GM18526 (cell line): ENCODE measurements around the gene DIS3L2.

Experiments
- POLR2A ChIP-seq: IDR thresholded peaks from 3 replicates; pipeline ENCODE4 v1.6.1; 2011; ENCODE audit not compliant: insufficient read length; ENCODE audit errors: extremely low read depth

DIS3L2 gene

GRCh38 chr2:231935815-231936214 lies 25.7 kb upstream of the DIS3L2 start:
- TF ChIP-seq POLR2A = no peak

GRCh38 chr2:231936491-231936890 lies 25.0 kb upstream of the DIS3L2 start:
- TF ChIP-seq POLR2A = no peak

- no peak for TF ChIP-seq POLR2A
Observed at GRCh38 chr2:231937057-231937456, 24.5 kb upstream of the DIS3L2 start.

- no peak for TF ChIP-seq POLR2A
Observed at GRCh38 chr2:231939022-231939421, 22.5 kb upstream of the DIS3L2 start.

DNA sequence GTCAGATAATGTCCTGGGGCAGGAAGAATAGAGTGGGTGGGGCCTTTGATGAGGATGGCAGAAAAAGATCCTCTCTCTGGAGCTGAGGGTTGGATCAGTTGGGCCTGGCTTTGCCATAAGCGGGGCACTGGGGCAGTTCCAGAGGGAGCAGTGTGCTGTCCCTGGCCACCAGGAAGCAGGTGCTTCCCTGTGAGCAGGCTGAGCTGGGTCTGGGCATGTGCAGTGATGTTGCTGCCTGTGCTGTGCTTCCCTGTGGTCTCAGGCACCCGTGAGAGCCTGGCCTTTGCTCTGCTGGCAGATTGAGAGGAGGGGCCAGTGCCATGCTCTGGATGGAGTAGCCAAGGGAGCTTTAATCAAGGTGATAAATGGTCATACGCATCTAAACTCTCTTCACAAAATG lies 20.7 kb upstream of the DIS3L2 start:
- TF ChIP-seq POLR2A = no peak

DNA sequence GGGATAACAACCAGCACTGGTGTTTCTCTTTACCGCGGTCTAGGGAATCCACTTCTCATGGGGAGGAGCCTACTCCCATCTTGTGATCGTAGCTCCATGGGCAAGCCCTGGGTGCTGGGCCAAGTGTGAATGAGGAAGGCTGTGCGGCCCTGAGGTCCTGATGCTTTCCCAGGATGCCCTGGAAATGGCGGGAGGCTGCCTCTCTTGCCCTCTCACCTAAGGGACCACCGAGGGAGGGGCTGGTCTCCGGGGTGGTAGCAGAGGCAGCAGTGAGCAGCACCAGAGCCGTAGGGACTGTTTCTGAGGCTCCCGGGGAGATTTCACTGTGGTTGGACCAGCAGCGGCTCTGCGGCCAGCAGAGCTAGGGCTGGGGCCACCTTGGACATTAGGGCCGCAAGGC lies 19.8 kb upstream of the DIS3L2 start:
- no peak for TF ChIP-seq POLR2A

GRCh38 chr2:231942180-231942579 lies 19.3 kb upstream of the DIS3L2 start:
- TF ChIP-seq POLR2A = no peak

DNA sequence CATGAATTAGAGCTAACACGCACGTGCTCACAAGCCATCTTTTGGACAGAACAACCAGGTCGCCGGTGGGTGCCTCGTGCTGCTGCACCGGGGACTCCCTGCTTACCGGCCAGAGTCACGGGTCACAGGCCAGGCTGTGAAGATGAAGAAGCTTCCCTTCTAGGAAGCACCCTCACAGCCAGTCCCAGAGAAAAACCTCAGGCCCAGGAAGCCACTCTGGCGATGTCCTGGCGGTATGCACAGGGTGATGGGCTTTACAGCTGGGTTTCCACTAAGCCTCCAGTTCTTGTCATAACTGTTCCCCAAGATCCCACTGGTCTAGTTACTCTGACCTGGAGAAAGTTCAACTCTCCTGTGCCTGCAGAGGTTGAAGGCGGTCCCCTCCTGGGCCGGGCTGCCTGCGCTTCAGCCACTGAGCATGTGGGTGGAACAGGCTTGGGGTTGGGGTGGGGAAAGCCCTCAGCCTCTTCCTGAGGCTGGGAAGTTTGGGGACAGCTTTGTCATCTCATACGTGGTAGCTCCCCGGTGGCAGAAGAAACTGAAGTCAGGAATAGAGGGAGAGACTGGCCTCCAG lies 15.2 kb upstream of the DIS3L2 start:
- TF ChIP-seq POLR2A = no peak

- TF ChIP-seq POLR2A = no peak
Observed at GRCh38 chr2:231947694-231948093, 13.8 kb upstream of the DIS3L2 start.

DNA sequence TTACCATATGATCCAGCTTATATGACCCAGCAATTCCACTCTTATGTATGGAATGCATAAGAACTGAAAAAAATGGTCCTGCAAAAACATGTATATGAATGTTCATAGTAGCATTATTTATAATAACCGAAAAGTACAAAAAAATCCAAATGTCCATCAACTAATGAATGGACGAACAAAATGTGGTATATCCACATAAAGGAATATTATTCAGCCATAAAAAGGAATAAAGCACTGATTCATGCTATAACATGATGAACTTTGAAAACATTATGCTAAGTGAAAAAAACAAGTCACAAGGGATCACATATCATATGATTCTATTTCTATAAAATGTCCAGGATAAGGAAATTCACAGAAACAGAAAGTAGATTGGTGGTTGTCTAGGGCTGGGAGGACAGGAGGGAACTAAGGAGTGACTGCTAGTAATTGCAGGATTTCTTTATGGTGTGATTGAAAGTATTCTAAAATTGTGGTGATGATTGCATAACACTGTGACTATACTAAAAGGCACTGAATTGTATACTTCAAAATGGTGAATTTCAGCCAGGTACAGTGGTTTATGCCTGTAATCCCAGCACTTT lies 10.0 kb upstream of the DIS3L2 start:
- no peak for TF ChIP-seq POLR2A

- TF ChIP-seq POLR2A = no peak
Observed at GRCh38 chr2:231955758-231956472, 5.6 kb upstream of the DIS3L2 start.

- TF ChIP-seq POLR2A = no peak
Observed at GRCh38 chr2:231957913-231958763, 3.4 kb upstream of the DIS3L2 start.

GRCh38 chr2:231960810-231961348 lies 634 bp upstream of the DIS3L2 start:
- TF ChIP-seq POLR2A = no peak

GRCh38 chr2:231965102-231965501 lies 3.6 kb downstream of the DIS3L2 start:
- no peak for TF ChIP-seq POLR2A

DNA sequence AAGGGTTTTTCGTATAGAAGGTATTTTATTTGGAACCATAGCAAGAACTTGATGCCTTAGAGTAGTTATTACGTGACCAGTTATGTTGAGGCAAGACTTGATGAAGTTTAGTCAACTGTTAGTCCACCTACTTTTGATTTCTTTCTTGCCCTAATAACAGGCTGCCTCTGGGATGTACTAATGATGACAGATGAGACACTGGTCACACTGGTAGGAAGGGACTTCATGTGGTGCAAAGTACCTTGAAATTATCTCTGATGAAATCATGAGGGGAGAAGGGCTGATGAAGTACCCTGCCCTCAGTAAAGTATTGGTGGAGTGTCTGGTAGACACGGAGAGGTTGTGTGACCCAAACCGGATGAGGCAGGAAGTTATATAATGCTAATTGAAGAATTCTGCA lies 5.4 kb downstream of the DIS3L2 start:
- no peak for TF ChIP-seq POLR2A
